ENCODE measurements around the gene PGM1.
A peak's percentile ranks its signal among the peaks of the same experiment; 100 is the strongest.

Gene PGM1

DNA sequence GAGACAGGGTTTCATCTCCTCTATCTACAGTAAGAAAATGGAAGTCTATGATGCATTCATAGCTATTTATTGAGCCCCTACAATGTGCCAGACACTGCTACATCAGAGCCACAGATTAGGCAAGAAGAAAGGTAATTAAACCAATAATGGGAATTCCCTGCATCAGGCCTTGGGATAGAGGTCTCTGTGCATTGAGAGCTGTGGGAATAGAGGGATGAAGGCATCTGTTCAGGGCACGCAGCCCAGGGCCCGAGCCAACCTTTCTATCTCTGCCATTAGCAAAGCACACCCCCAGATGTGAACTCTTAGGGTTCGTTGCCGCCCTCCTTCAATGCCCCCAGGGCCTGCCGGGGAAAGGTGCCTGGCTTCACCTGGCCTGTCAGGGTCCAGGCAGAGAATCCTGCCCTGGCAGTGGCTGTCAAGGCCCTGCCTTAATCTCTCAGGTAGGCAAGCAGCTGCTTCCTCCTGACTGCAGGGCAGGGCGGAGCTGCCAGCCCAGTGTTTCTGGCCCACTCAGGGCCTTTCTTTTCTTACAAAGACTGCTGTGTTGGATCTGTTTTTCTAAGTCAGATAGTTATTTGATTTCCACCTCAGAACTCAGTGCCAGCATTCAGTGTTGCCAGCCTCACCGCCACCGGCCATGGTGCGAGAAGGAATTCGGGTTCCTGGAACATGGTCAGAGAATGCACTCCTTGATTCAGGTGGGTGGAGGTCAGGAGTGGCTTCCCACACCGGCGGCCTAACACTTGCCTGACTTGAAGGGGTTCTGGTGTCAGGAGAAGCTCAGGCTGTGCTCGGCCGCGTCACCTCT lies 76.1 kb downstream of the PGM1 start:
- no peak for DNase-seq

DNA sequence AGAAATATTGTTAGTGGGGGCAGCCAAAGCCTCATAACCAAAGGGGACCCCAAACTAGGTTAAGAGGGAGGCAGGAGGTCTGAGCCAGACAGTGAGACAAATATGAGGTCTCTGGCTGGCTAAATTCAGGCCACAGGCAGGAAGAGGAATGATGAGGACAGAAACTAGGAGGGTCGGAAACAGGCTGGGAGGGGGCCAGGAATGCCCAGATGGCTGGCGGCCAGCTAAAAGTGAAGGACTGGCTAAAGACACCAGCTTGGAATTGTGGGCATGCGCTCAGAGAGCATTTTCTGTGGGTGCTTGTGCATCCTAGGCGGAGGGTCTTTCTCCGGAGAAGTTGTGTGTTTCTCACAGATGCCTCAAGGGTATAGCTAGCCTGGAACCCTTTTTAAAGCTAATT lies 77.0 kb downstream of the PGM1 start:
- DNase-seq, result no peak

DNA sequence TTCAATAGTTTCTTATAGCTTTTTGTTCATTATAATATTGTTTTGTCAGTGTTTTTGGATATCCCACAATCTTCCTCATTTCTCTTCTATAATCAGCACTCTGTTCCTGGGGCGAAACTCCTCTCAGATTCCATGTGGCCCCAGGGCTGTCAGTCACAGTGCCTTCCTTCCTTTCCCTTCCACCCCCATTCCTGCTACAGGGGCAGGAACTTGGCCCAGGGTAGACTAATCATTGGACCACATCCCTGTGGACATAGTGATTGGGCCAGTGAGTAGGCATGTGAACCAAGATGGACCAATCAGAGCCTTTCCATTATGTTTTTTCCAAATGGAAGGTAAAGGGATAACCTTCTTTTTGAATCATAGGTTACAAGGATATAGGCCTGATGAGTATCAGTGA lies 78.3 kb downstream of the PGM1 start:
- no peak for DNase-seq

DNA sequence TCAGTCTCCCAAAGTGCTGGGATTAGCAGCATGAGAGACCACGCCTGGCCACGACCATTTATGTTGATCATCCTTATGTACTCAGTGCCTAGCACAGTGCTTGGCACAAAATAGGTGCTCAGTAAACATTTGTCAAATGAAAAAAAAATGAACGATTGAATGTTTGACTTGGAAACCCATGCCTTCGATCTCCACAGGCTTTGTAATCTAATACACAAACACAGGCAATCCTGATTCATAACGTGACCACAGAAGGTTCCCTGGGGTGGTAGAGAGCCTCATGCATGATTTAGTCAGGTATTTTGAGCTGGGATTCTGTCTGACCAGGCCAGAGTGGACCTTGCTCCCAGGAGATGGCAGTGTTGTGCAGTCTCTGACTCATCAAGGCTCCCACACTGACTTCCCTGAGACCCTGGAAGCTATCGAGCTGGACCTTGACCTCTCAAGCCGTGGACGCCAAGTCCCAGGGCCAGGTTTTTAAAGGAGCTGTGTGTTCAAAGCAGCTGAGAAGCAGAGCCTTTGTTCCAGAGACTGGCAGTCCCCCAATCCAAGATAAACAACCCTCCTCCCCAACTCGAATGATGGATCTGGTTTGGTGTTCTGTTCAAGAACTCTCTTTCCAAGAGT lies 81.1 kb downstream of the PGM1 start:
- peak; percentile 16 for DNase-seq

DNA sequence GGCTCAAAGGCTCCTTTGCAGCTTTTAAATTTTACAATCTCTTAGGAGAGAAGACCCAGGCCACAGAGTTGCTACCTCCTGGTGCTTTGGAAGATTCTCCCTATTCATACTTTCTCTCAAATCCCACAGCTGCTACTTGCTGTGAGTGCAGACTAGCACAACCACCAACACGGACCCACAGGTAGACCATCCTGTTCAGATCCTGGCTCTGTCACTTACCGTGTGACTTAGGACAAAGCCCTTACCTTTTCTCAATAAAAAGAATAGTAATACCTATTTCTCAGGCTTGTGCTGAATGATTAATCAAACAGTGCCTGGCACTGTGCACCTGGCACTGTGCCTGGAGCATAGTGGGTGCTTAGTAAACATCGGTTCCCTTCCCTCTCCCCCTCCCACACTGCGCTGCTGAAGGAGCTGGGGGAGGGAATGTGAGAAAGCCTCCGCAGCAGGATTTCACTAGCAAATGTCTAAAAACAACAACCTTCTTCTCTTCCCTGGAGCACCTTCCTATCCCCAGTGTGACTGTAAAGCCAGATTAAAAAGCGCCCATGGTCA lies 81.7 kb downstream of the PGM1 start:
- no peak for DNase-seq

DNA sequence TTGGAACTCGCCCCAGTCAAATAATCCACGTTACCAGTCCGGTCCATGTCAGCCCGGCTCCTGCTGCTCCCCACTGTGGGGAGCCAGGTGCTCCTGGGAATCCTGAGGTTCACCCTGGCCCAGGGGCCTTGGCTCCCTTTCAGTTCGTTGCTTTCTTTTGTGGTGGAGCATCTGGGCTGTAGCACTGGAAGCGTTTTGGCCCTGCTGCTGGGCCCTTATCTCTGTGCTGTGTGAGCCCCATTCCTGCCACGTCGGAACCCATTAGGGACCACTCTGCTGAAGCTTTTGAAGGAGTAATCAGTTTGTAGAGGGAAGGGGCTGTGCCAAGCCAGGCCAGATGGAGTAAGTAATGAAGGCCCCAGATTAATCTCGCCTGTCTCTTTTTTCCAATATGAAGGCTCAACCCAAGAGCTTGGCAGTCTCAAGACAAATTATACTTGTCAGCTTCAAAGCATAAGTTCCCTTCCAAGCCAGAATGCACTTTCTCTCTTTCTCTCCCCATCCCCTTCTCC lies 82.3 kb downstream of the PGM1 start:
- DNase-seq, result no peak

DNA sequence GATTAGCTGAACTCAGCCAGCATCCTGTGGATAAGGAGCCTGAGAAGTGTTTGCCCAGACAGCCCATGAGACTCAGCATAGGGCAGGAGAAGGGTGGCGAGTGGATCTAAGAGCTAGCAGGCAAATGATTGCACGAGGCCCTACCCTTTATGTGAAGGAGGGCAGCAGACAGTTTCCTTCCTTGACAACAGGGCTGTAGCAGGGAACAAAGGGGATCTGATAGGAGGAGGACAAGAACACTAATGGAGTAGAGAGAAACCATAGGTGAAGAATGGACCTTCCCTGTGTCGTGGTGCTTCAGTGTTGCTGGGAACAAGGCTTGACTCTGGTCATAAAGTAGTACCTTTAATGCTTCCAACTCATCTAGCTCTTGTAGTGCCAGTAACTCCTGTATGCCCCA lies 84.3 kb downstream of the PGM1 start:
- no peak for DNase-seq

DNA sequence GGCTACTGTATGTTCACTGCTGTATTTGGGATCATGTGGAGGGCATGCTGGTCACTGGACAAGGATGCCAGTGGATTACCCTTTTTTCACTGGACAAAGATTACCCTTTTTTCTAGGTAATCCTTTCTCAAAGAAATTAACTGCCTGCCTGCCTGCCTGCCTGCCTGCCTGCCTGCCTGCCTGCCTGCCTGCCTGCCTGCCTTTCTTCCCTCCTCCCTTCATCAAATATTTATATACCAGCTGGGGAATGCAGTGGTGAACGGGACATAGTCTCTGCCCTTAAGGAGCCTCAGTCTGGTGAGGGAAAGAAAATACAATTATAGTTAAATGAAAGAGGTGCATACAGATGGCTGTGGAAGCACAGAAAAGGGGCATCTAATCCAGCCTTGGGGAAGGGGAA lies 85.0 kb downstream of the PGM1 start:
- no peak for DNase-seq

DNA sequence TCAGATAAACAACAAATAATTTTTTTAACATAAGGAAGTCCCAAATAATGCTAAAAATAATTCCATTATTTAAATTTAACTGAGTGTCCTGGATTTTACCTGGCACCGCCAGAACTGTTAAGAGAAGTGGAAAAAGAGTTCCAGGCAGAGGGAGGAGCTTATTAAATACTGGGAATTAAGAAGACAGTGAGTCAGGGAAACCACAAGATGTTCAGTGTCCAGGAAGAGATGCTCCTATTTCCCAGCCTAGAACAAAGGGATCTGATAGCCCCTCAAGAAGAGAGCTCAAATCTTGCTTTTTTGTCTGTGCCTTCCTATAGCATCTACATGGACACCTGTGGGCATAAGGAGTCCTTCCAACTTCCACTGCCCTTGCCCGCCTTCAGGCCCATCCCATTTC lies 85.9 kb downstream of the PGM1 start:
- no peak for DNase-seq

DNA sequence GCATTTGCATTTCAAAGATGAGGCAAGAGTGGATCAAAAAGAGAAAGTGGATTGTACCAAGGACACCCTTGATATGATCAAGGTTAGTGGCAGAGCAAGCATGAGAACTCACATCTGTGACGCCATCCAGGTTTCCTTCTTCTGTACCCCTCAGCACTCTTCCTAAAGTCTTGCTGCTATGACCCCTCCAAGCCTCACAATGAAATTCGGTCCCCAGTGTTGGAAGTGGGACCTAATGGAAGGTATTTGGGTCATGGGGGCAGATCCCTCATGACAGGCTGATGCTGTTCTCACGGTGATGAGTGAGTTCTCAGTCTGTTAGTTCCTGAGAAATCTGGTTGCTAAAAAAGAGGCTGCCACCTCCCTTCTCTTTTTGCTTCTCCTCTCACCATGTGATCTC lies 86.4 kb downstream of the PGM1 start:
- no peak for DNase-seq

DNA sequence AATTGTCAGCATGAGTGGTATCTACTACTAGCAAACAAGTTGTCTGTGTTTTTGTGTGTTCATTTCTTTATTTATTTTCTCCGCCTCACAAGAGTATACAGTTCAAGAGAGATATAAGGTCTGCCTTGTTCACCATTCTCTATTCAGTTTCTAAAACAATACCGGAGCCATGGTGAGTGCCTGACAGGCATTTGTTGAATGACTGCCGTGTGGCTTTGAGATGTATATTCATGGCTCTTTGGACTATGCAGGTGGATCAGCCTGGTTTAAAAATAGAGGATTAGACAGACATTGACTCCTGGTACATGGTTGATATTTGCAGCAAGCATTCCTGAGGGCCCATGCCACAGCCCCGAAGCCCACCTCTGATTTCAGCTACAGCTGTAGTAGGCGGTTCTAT lies 89.7 kb downstream of the PGM1 start:
- no peak for DNase-seq

DNA sequence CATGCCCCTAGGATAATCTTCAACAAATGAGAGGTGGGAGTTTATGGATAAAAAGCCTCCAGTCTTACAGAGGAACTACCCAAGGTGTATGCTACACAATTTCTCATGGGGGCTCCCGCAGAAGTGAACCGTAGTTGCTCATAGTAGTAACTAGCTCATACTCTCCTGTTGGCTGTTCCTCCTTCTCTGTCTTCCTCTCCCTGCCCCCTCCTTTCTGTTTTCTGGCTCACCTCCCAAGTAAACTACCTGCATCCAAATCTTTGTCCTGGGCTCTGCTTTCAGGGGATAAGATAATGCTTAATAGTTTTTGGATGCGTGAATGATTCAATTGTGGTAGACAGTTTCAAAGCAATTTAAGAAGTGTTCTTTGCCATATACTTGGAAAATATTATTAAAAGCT lies 90.5 kb downstream of the PGM1 start:
- DNase-seq, result no peak

DNA sequence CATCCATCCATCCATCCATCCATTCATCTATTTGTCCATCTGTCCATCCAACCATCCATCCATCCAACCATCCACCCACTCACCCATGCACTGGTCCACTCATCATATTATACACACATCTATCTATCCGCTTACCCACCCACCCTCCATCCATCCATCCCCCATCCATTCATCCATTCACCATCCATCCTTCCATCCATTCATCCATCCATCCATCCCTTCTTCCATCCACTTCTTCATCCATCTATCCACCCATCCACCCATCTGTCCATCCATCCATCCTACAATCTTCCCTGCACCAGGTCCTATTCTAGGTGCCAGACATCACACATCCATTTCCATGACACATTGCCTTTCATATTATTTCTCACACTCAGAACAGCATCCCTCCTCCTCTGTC lies 93.5 kb downstream of the PGM1 start:
- no peak for DNase-seq

DNA sequence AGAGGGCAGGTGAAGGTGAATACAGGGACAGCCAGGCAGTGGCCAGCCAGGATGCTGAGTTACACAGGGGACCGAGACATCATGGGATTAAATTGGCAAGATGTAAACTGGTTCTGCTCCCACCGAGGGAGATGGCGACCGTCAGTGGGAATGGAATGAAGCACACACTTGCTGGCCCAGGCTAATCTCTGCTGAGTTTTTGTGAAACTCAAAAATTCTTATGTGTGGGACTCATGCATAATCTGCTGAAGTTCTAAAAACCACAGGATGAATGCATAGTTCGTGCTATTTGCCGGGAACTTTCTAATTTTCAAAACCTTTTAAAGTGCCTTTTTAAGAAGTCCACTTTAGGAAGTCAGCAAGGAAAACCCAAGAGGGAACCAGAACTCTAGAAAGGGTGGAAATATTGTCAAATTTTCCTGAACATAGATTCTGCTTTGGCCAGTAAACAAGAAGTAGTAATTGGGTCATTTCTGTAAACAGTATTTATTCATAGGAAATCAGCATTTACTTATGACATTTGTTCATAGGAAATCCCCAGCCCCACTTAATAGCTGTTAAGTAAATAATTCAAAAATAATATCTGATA lies 95.2 kb downstream of the PGM1 start:
- DNase-seq, result no peak

DNA sequence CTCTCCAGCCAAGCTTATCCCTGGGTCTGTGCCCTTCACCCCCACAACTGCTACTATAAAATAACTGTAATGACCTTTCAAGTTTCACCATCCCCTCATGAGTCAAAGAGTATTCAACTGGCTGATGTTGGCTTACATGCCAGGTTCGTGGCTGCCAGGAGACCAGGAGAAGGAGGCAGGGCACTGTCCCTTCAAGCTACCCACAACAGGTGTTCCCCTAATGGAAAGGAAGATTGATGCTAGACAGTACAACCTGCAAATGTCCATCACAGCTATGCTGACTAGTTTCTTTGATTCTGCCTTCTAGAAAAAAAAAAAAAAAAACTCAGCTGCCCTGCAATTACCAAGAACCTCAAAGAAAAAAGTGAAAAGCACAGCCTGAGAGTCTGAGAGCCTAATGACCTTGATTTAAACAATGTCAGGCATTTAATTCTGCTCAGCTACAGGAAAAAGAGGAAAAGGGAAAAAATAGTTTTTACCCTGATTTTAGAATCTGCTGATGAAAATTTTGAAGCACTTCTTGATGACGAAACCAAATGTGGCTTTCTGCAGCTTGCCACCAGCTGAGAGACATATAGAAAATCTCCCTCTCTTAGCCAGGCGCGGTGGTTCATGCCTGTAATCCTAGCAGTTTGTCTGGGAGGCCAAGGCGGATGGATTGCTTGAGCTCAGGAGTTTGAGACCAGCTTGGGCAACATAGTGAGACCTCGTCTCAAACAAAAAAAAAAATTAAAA lies 97.9 kb downstream of the PGM1 start:
- no peak for DNase-seq

DNA sequence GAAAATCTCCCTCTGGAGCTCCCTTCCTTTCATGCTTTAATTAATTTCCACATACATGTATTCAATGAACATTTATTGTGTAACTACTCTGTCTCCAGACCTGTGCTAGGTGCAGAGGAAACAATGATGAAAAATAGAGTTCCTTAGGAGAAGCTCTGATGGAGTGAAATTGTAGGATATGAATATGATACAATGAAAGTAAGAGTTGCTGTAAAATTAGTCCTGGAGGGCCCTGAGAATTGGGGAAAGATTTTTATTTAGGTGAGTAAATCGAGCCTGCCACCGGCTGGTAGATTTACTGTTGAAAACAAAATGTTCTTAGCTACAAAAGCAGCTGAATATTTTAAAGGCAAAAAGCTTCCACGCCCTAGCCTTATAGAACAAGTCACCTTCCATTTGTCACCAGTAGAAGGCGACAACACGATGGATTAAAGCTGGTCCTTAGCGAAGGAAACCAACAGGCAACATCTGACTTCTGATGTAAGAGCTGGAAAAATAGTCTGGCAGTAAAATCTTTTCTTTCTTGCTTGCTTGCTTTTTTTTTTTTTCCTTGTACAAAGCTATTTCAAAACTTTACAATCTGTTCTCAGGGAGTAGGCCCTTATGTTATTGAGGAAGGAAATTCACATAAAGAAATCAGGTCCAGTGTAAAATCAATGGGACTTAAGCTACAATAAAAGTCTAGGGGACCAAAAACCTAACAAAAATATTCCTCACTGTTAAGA lies 98.7 kb downstream of the PGM1 start:
- DNase-seq, result peak; percentile 13

DNA sequence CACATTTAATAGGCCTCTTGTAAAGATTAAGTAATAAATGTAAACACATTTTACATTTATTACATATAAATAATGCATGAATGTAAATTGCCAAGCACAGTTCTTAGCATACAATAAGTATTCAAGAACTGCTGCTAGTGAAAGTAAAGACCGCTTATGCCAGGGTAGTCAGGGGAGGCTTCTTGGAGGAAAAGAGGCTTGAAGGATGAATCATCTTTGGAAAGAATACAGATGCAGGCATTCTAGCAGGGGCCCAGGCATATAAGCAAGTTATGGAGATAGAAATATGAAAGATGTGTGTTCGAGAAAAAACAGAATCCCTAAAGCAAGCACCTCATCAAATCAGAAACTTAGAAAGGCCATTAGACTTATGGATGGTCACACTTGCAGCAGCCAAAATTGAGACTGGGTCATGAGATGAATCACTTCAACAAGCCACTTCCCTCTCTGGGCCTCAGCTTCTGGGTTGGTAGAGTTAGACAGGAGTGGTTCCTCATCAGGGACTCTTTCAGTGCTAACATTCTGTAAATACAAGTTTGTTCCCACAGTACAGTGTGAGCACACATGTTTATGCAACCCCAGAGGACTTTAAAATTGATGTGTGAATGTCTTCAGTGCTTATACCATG lies 100.8 kb downstream of the PGM1 start:
- no peak for DNase-seq

DNA sequence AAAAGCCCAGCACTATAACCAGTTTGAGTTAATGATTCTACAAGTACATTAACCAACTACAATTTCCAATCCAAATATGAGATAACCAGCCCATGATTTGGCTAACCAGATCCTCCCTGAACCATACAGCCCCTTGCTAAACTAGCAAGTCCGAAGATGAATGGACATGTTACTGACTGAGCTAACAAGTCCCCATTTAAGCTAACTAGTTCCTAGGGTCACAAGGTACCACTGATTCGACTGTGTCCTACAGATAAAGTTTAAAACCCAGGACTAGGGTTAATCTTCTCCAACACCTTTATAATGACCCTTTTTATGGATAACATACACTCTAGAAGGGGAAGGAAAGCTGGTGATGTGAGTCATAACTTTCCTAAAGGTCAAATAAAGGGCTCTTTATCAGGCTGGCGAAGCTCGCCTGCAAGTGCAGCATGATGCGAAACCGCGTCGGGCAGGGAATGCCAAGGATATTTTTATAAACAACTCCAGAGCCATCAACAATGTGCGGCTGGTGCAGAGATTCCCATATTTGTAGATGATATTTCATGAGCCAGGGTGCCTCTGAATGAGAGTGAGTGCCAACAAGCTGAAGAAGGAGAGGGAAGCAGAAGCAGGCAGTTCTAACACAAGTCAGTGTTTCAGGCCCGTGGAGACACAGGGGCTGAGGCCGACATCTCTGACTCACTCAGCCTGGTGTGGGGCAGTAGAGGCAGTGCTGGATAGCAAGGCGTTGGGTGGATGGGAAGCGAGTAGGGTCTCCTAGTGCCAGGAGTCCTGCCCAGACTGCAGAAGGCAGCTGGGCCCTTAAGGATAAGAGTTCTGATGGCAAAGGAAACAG lies 105.0 kb downstream of the PGM1 start:
- DNase-seq, result no peak

DNA sequence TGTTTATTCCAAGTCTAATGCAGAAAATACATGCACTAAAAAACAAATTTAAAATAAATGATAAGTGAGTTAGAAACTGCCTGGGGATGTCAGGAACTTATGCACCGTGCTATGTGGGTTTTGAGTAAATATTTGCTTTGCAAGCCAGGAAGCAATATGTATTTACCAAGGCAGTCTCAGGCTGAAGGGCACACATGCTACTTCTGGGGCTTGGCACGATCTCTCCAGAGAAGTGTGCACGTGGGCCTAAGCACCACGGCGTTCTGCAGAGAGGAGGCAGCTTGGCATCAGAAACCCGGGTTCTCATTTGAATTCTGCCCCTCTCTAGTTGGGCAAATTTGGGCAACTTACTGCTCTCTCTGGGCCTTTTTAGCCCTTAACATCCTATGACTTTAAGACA lies 108.0 kb downstream of the PGM1 start:
- no peak for DNase-seq

DNA sequence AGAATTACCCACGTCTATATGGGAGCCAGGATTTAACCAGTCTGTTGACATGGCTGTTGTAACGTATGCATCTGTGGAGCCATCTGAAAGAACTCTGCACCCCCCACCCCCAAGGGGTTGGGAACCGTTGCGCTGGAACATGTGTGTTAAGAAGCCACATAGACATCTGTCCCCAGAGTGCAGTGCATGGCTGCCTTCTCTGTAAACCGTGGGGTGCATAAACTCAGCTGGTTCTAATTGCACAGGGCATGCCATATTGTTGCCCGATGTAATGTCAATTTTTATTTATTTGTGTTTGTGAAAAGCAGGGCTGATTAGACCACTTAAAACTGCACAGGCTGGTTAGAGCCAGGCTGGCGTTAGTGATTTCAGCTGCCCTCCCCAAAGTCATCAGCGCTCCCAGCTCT lies 110.5 kb downstream of the PGM1 start:
- DNase-seq, result no peak

DNA sequence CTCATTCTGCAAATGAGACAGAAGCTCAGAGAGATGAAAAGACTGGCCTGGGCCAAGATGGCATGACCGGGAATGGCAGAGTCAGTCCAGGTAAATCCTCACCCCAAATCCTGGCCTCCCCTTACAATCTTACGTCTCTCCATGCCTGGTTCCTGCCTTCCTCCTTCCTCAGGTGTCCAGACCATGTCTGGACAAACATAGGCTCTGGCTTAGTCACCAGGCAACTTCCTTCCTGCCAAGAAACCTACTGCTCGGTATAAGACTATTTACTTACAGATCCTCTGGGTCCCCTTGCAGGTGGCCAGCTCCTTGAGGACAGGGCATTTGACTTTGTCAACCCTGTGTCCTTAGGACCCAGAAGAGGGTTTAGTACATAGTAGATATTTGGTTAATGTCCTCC lies 111.2 kb downstream of the PGM1 start:
- no peak for DNase-seq

All from KG1 (cell line).